ENCODE measurements around the gene ZNF836. TPM values are rescaled to one million over a fixed set of nuclear protein-coding genes. Genes with fewer than 3 reads are reported as not detected.
A peak's percentile ranks its signal among the peaks of the same experiment; 100 is the strongest.

The ZNF836 gene
- total RNA-seq, 2 donors from 2014 or later: 8.9 to 10.5 TPM

DNA sequence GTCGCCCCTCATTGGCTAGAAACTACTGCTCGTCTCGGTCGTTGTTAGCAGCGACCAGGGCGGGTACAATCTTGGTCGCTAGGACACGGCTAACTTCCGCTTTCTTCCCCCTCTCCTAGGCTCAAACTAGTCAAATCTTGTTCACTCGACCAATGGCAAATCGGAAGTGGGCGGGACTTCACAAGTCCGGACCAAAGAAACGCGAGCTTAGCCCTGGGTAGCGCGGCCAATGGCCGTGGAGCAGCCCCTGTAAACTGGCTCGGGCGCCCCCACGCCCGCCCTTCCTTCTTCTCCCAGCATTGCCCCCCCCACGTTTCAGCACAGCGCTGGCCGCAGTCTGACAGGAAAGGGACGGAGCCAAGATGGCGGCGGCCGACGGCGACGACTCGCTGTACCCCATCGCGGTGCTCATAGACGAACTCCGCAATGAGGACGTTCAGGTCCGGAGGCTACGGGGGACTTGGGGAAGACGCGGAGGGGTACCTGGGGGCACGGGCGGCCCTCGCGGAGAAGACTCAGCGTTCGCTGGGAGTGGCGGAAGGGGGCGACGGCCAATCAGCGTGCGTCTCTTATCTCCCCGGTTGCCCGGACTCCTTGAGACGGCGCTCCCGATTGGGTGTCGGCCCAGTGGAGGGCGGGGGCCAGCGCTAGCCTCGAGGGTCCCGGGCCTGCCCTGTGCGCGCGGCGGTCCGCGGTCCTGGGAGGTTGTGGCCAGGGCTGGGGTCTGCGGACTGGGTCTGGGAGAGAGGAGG, 18.5 kb upstream of the ZNF836 start, which contains the start of gene PPP2R1A:
Gene PPP2R1A, plus strand, starts transcription at position 318 of the 752 bp plus-strand sequence. Its CDS starts 45 bp downstream, at position 363.
- intact Hi-C loops (cut with DNase I): no loop called here
- ATAC-seq (peak; percentile 94 to 95), DNase-seq (peak; percentile 100)

DNA sequence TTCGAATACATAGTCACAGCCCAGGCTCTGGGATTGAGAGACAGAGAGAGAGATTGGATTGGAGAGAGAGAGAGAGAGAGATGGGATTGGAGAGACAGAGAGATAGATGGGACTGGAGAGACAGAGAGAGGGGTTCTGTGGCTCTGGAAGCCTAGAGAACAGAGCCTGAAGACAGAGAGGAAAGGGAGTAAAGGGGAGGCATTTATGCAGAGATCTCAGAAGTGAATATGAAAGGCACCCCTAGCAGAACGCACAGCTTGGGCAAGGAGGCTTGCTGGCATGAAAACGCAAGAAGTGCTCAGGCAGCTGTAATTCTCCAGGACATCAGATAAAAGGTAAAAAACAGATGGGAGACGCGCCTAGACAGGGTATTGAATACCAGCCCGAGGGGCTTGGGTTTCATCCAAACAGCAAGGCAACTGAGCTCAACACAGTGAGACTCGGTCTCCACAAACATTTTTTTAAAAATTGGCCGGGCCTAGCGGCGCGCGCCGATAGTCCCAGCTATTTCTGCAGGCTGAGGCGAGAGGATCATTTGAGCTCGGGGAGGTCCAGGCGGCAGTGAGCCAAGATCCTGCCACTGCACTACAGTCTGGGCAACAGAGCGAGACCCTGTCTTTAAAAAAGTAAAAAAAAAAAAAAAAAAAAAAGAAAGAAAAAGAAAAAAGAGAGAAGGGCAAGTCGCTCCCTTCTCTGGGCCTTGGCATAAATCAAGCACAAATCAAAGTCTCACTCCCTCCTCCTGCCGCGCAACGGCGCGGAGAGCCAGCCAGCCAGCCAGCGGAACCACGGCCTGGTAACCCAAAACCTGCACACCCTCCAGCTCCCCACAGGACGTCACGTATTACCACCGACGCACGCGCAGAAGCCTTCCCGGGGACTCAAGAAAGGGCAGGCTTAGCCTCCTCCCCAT, 17.7 kb upstream of the ZNF836 start:
- ATAC-seq (peak; percentile 19 to 33), DNase-seq (peak; percentile 85)
- intact Hi-C loops (cut with DNase I): no loop called here

DNA sequence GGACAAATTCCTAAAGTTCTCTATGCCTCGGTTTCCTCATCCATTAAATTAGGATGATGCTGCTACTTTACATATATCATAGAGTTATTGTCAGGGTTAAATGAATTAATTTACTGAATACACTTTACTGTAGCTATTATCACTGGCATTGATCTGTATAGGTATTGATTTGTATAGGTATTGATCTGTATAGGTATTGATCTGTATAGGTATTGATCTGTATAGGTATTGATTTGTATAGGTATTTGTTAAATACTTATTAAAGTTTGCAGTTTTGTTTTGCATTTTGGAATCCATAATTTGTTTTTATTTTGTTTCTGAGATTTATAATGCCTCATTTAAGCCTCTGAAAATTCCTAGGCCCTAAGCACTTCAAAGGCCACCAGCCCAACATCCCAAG, 16.0 kb upstream of the ZNF836 start:
- intact Hi-C loops (cut with DNase I): no loop called here
- ATAC-seq: no peak
- no peak for DNase-seq

DNA sequence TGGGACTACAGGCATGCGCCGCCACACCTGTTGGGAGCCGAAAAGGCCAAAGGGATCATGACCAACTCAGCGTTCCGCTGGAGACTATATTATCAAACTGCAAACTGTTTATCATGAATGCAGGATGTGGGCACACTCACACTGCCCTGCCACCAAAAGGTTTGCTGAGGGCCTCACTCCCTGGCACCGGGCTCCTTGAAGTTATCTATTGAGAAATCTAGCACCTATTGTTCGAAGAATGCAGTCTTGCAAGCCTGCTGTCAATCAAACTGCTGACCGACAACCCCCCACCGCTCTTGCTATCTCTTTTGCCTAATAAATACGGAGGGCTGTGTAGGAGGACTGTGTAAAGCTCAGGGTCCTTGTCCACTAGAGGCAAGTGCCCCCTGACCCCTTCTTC, 5.2 kb upstream of the ZNF836 start:
- ATAC-seq (no peak), DNase-seq (no peak)

DNA sequence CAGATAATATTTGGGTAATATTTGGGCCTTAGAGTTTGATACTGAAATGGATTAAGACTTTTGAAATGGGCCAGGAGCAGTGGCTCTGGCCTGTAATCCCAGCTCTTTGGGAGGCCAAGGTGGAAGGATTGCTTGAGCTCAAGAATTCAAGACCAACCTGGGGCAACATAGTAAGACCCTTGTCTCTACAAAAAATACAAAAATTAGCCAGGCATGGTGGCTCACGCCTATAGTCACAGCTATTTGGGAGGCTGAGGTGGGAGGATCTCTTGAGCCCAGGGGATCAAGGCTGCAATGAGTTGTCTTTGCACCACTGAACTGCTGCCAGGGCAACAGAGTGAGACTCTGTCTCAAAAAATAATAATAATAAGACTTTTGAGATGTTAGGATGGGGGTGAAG, 926 bp upstream of the ZNF836 start:
- intact Hi-C loops (cut with DNase I): no loop called here
- DNase-seq (no peak), ATAC-seq (no peak)

More for the DNA sequence above, 5.2 kb upstream of the ZNF836 start:
- intact Hi-C loops (cut with DNase I): no loop called here

DNA sequence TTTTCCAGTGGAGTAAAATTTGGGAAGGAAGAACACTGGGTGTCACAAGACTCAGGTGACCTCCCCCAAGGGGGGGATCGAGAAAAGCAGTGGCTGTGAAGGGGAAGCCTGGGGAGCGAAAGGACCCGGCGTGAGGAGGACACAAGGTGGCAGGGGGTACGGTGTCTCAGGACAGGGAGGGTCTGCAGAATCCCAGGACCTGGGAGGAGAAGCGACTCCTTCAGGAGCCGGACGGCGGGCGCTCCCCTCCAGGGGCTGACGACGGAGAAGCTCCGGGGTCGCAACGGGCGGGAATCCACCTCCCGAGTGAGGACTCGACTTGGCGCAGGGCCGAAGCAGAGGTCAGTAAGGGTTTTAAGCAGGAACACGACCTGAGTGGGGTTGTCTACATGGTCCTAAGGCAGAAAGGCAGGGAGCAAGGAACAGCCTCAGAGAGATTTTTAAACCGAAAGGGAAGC, 529 bp downstream of the ZNF836 start:
- ATAC-seq (peak; percentile 39 to 51), DNase-seq (no peak)
- intact Hi-C loops (cut with DNase I): no loop called here

DNA sequence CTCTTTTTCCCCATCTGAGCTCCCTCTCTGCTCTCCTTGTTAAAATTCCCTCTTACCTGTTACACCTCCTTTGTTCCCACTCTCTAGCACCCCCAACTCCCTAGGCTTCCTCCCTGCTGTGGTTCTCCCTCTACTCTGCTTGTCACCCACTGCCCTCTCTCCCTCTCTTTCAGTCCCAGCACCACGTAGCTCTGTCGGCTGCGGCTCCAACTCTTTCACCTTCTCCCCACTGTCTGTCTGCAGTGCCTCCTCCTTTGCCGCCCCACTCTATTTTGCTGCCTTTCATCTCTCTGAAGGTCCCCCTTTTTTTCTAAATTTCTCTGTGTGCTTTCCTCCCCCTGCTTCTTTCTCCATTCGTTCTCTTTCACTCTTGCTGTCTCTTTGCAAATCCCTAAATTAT, 1.1 kb downstream of the ZNF836 start:
- peak in 1 of 2 donors; percentile 34 for ATAC-seq
- intact Hi-C loops (cut with DNase I): no loop called here

DNA sequence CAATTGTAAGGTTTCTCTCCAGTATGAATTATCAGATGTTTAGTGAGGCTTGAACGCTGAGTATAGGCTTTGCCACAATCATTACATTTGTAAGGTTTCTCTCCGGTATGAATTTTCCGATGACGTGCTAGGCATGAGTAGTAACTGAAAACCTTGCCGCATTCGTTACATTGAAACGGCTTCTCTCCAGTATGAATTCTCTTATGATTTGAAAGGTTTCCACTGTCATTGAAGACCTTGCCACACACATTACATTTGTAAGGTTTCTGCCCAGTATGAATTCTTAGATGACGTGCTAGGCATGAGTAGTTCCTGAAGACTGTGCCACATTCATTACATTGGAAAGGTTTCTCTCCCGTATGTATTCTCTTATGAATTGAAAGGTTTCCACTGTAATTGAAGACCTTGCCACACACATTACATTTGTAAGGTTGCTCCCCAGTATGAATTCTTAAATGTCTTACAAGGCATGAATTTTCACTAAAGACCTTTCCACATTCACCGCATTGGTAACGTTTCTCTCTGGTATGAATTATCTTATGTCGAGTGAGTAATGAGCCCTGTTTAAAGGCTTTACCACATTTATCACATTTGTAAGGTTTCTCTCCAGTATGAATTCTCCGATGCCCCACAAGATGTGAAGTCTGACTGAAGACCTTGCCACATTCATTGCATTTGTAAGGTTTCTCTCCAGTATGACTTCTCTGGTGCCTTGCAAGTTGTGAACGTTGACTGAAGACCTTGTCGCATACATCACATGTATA, 15.6 kb downstream of the ZNF836 start:
- ATAC-seq (no peak), DNase-seq (no peak)
- intact Hi-C loops (cut with DNase I): no loop called here

More for the DNA sequence above, 1.1 kb downstream of the ZNF836 start:
- no peak for DNase-seq

DNA sequence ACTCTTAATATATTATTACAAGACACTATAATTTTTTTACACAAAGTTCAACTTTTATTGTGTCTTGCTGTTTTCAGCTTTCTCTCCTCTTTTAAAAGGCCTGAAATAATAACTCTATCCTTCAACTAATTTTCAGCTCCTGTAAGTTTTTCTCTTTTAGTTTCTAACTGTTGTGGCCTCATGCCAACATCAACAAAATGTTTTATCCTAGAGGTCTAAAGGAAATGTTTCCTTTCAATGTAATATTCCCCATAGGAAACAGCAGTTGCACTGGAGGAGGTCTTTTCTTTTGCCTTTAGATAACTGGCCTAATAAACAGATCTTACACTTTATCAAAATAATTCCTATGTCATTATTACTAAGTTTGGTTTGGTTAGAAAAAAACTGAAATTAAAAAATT, 23.2 kb downstream of the ZNF836 start:
- intact Hi-C loops (cut with DNase I): no loop called here
- ATAC-seq (no peak), DNase-seq (no peak)

DNA sequence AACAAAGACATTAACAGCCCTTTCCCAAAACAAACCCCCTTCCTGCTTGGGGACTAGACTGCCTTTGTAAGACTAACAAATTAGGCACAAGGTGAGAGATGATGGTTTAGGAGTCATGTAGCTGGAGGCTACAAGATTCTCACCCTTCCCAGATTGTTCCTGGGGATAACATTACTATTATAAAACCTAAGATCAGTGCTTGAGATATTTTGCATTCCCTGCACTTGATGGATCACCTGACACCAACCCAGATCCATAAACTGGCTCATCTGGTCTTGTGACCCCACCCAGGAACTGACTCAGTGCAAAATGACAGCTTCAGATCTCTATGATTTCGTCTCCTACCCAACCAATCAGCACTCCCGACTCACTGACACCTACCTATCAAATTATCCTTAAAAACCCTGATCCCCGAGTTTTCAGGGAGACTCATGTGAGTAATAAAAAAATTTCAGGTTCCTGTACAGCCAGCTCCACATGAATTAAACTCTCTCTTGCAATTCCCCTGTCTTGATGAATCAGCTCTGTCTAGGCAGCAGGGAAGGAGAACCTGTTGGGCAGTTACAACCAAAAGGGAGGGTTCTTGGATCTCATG, 29.3 kb downstream of the ZNF836 start:
- DNase-seq: no peak
- no peak for ATAC-seq
- intact Hi-C loops (cut with DNase I): no loop called here

DNA sequence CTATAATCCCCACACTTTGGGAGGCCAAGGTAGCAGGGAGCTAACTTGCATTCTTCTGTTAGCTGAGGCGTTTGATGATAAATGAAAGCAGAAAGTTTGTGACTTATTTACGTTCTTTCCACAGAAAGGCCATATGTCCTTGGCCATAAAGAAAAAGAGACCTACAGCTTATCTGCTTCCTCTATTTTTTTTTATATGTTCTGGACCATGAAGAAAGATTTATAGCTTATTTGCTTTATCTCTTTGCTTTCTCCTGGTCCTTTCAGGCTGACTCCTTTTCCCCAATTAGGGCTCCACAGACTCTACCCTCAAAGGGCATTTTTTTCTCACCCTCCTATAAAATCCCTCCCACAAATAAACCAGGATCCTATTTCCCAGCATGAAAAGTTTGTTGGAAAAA, 30.2 kb downstream of the ZNF836 start:
- no peak for ATAC-seq
- no peak for DNase-seq
- intact Hi-C loops (cut with DNase I): no loop called here

DNA sequence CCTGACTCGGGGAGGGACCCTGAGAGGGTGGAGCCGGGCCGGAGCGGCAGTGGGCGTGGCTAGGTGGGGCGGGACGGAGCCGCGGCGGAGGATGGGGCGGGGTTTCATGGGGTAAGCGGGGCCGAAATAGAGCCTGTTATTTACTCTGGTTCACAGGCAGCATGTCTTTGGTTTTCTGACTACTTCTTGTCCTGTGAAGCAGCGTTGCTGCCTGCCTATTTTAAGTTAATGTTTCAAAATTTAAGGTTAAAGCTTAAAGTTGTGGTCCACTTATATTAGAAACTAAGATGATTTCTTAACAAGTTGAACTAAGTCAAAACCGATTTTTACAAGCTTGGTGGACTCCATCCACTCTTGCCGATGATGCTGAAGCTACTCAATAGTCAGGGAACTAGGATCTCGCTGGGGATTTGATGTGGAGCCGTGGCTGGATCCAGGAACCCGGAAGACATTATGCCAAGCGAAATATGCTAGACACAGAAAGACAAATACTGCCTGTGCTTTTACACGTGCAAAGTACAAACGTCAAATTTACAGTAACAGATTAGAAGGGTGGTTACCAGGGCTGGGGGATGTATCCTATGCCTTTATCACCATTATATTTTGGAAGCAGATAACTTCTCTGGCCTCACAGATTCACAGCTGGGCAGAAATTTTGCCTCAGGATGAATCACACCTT, 31.2 kb downstream of the ZNF836 start:
- intact Hi-C loops (cut with DNase I): no loop called here
- no peak for DNase-seq
- peak; percentile 100 for ATAC-seq

DNA sequence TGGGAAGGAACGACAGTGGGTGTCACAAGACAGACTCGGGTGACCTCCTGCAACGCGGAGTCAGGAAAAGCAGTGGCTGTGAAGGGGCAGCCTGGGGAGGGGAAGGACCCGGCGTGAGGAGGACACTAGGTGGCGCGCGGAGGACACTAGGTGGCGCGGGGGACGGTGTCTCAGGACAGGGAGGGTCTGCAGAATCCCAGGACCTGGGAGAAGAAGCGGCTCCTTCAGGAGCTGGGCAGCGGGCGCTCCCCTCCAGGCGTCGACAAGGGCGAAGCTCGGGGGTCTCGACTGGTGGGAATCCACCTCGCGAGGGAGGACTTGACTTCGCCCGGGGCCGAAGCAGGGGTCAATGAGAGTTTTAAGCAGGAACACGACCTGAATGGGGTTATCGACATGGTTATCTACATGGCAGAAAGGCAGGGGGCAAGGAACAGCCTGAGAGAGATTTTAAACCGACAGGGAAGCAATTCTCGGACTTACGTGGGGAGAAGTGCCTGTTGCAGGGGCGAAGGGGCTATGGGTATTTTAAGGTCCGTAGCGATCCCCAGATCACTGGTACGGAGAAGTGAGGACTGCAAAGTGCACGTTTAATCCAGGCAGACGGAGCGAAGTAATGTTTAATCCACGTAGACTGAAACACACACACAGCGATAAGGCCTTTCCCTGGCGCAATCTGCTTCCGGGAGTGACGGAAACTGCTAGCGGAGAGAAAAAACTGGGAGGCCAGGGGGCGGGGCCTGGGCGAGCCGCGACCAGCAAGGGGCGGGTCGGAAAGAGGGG, 32.0 kb downstream of the ZNF836 start, which contains the start of gene ZNF616:
Gene ZNF616, minus strand, starts transcription at position 687 of the 780 bp plus-strand sequence. CDS start 9,426 bp downstream, outside the sequence.
- DNase-seq: peak; percentile 97
- intact Hi-C loops (cut with DNase I): loop anchor here (1.0 to 5.0 kb wide), 2 partner anchors 98 kb away; no protein-coding TSS in a partner anchor
- ATAC-seq: peak; percentile 95 to 96

DNA sequence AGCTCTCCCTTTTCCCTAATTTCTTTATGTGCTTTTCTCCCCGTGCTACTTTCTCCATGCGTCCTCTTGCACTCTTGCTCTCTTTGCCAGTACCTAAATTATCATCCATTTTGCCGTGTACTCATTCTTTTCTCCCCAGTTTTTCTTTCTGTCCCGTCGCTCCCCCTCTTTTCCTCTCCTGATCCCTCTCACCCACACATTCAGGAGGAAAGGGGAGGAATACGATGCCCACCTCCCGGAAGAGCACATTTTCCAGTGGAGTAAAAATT, 32.5 kb downstream of the ZNF836 start:
- DNase-seq (no peak), ATAC-seq (no peak)
- intact Hi-C loops (cut with DNase I): loop anchor here (1.0 to 5.0 kb wide), 2 partner anchors 98 kb away; no protein-coding TSS in a partner anchor

DNA sequence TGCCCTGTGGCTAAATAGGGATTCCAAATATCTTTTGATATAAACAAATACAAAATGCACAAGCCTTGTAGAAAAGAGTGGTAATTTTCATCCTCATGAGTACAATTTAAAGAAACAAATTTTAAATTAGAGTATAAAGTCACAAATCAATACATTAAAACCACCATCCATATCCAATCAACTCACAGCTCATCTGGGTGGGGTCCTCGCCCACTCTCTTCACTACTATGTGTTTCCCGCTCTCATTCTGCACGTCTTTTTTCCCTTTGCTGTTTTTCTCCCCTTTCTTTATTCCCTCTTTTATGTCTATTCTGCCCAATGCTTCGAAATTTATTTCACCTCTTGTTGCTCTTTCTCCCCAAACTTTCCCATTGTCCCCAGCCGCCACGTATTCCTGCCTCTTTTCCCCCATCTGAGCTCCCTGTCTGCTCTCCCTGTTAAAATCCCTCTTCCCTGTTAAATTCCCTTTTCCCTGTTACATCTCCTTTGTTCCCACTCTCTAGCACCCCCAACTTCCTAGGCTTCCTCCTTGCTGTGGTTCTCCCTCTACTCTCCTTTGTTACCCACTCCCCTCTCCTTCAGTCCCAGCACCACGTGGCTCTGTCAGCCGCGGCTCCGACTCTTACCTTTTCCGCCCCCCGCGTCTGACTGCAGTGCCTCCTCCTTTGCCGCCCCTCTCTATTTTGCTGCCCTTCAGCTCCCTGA, 33.0 kb downstream of the ZNF836 start:
- peak in 1 of 2 donors; percentile 25 for ATAC-seq

DNA sequence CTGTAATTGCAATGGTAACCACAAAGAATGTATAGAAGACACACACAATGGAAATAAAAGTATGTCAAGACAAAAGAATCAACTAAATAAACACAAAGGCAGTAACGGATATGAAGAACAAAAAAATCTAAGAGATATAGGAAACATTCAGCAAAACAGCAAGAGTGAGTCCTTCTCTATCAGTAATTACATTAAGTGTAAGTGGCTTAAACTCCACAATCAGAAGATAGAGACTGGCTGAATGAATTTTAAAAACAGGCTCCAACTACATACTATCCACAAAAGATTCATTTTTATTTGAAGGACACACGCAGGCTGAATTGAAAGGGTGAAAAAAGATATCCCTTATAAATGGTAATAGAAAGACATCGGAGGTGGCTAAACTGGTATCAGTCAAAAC, 51.1 kb downstream of the ZNF836 start:
- DNase-seq (no peak), ATAC-seq (no peak)
- intact Hi-C loops (cut with DNase I): no loop called here

More for the DNA sequence above, 33.0 kb downstream of the ZNF836 start:
- intact Hi-C loops (cut with DNase I): loop anchor here in 1 of 2 donors (5.0 kb wide), 1 partner anchor 99 kb away; no protein-coding TSS in a partner anchor
- peak; percentile 29 for DNase-seq

DNA sequence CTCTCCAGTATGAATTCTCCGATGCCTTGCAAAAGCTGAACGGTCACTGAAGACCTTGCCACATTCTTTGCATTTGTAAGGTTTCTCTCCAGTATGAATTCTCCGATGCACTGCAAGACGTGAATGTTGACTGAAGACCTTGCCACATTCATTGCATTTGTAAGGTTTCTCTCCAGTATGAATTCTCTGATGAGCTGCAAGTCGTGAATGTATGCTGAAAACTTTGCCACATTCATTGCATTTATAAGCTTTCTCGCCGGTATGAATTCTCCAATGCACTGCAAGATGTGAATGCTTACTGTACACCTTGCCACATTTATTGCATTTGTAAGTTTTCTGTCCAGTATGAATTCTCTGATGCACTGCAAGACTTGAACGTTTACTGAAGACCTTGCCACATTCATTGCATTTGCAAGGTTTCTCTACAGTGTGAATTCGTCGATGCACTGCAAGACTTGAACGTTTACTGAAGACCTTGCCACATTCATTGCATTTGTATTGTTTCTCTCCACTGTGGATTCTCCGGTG, 55.8 kb downstream of the ZNF836 start:
- ATAC-seq: no peak
- no peak for DNase-seq
- intact Hi-C loops (cut with DNase I): no loop called here

All from left cardiac atrium (tissue), 4 donors.